ENCODE measurements around the gene PAX7.

The PAX7 gene

DNA sequence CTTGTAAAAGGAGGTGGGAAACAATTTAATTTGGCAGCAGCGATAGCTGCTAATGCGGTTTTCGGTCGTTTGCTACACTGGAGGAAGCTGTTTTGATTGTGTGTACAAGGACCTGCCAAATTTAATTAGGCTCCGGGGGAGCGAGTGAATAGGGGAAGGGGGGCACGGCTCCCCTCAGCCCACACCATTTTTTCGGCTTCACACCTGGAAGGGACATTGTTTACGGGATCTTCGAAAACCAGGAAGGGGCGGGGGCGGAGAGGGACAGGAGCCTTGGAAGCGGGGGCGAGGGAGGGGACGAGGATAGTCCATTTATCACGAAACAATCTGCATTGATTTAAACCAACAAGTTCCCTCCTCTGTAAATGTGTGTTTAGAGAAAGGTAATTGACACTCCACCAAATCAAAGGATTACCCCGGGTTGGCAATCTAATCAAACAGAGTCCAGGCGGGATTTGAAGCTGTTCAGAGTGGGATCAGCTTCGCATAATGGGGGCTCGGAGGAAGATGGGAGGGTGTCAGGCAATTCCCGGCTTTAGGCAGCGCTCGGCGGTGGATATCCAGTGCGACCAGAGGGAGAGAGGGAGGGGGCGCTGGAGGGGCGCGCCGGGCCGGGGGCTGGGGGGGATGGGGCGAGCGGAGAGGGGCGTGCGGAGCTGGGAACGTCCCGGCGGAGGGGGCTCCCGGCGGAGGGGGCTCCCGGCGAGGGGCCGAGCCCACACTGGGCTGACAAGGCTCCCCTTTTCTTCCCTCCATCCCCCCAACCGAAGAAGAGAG, 9.8 kb downstream of the PAX7 start:
- DNase-seq (ENCODE audit: low read depth), result no peak

GRCh38 chr1:18641005-18641941, 10.6 kb downstream of the PAX7 start:
- DNase-seq (ENCODE audit: low read depth), result no peak

DNA sequence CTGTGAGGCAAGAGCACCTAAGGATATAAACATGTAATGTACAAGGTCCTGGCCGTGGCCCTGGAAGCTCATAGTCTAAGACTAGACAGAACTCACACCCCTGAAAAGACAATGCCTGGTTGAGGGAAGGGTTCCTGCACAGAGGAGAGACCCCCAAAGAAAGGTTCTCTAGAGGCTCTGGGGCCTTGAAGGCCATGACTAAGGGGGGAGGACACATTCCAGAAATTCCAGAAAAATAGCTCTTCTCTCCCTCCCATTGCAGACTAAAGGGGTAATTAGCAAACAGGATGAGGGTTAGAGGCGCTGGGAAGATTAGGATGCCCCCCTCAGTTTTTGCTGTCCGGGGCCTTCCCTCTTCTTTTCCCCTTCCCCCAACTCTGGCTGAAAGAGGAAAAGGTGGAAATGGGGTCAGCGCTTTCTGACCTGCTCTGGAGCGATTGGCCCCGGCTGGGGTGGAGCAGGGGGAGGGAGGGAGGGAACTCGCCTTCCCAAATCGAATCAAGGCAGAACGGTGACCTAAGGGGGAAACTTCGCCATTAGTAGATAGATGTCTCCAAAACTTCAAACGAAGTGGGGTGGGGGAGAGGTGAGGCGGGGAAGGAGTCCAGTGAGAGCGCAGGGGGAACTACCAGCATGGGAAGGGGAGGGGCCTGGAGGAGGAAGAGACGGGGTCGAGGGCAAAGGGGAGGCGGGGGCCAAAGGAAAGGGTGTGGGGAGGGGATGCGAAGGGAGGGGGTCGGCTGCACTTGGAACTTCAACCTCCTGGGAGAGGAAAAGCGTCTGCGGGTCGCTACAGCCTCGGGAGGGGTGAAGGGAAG, 11.8 kb downstream of the PAX7 start:
- DNase-seq (ENCODE audit: low read depth), result no peak

DNA sequence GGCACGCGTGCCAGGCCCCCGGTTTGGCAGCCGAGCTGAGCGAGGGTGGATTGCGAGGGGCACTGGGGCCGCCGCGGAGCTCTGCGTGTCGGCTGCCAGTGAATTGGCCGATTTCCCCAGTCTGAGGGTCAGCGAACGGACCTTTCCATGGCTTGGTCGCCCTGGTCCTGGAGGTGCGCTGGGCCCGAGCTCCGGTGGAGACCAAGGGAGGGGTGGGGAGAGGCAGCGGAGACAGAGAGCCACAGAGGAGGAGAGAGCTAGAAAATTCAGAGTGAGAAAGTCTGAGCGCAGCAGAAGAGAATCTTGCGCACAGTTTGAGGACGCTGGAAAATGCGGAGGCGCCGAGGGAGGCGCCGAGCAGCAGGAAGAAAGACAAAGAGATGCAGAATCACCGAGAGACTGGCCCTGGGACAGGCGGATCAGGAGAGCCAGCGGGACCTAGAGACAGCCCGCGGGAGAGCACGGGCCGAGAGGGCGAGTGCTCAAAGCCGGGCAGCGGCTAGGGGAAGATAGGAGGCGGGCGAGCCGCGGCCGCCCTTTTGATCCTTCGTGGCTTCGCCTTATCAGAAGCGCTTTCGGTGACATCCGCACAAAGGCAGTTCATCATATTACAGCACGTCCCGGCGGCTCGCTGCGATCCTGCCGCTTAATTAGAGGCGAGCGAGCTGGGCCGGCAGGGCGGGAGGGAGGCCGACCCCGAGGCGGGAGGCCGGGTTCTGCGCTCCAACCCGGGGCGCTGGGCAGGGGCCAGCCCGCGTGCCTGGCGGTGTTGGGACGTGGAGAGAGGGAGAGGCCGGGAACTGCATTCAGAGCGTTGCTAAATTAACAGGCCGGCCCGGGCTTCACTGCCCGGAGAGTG, 12.7 kb downstream of the PAX7 start:
- no peak for DNase-seq (ENCODE audit: low read depth)

GRCh38 chr1:18644013-18644399, 13.4 kb downstream of the PAX7 start:
- DNase-seq (ENCODE audit: low read depth), result no peak

DNA sequence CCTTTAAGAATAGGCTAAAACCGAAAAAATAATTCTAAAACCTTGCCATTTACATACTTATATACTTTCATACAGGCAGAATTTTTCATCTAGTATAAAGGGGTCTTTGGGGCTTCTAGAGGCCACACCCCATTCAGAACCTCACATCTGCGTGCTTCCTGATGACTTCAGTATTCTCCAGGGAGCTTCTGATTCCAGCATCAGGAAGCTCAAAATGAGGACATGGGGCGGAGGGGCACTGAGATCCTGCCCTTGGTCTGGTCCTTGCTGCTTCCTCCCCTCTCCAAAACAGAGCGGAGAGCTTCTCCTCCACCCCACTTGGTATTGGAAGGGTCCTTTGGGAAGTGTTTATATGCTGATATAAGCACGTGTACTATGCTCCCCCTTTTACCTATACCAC, 13.8 kb downstream of the PAX7 start:
- no peak for DNase-seq (ENCODE audit: low read depth)

DNA sequence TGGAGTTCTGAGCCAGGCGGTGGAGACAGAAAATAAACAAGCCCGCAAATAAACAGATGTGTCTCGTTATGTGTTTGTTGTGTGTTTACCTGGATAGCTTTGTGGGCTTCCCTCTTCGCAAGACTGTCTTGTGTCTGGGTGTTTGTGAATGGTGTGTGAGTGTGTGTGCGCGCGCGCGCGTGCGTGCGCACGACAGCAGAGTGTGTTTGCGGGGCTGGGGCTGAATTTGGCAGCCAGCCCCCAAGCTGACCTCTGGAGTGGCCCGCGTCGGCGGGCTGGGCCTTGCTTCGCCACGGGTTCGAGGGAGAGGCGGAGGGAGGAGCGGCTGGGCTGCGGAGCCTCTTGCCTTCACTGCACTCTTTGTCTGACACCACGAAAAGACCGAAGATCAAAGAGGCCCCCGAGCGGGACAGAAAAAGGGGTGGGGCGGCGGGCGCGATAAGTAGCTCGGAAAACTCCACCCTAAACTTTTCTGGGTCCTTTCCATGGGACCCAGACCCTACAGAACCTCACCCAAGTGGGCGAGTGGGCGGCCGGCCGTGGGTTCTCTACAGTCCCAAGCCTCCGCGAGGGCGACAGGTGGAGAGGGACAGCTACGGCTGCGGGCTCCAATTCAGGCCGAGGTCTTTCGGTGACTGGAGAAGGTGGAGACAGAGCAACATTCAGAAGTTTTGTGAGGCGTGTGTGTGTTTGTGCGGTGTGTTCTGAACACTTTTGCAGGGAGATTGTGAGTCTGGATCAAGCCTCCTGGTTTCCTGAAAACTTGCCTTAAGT, 14.5 kb downstream of the PAX7 start:
- no peak for DNase-seq (ENCODE audit: low read depth)

DNA sequence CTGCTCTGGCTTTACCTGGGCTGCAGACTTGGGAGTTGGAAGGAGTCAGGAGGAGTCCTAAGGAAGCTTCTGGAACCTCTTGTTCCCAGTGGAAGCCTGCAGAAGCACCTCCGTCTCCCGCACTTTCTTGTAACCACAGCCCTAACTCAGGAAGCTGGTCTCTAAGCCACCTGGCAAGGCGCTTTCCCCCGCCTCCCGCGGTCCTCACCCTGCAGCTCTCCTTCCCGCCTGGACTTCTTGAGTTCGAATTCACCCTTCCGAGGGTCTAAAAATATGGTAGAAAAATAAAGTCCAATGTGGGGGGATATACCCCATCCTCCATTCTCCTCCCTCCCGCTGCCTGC, 15.1 kb downstream of the PAX7 start:
- DNase-seq (ENCODE audit: low read depth), result no peak

DNA sequence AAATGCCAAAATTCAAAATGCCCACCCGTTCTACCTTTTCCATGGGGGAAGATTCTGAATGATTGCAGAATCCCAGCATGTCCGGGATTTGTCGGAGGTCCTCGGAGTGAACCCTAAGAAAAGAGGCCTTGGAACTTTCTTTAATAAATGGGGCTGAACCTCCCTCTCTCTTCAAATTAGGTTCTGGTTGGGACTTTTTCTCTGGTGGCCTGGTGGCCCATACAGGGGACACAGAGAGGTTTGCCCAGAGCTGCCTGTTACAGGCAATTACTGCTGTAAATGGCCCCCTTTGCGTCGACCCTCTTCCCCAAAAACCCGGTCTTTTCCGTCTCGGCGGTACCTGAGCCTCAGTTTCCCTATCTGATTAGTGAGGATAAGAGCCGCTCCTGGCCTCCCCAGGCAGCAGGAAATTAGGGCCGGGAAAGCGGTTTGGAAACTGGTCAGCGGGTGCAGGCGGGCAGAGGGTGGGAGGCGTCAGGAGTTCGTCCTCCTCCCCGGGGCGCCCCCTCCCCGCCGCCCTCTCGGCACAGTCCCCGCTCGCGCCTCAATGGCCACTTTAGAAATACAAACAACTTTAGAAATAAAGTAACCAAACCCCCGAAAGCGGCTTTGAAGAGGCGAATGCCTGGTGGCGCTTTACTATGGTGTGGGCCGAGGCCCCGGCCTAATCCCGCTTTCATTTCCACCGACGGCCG, 15.6 kb downstream of the PAX7 start:
- no peak for DNase-seq (ENCODE audit: low read depth)

DNA sequence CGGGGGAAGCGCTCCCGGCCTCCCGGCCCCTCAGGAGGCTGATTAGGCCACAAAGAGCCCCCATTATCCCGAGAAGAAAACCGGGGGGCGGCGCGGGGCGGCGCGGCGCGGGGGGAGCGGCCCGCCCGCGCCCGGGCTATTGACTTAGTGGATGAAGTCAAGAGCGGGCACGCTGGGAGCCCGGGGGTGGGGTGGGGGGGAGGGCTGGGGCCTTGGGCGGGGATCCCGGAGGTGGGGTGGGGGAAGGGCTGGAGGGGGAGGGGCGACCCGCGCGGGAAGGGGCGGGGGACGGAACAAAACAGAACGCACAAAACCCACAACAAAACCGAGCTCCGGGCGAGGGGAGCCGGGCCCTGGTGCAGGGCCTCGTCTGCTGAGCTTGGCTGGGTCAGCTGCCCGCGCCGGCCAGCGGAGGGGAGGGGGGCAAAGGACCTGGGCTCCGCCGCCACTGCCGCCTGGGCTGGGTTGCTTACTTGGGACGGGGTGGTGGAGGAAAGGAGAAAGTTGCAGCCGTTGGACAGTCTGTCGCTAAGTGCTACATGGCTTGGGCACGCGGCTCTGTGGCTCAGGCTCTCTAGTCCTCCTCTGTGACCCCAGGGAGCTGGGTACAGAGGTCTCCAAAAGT, 16.3 kb downstream of the PAX7 start:
- DNase-seq (ENCODE audit: low read depth), result no peak

GRCh38 chr1:18647681-18648214, 17.1 kb downstream of the PAX7 start:
- DNase-seq (ENCODE audit: low read depth), result no peak

DNA sequence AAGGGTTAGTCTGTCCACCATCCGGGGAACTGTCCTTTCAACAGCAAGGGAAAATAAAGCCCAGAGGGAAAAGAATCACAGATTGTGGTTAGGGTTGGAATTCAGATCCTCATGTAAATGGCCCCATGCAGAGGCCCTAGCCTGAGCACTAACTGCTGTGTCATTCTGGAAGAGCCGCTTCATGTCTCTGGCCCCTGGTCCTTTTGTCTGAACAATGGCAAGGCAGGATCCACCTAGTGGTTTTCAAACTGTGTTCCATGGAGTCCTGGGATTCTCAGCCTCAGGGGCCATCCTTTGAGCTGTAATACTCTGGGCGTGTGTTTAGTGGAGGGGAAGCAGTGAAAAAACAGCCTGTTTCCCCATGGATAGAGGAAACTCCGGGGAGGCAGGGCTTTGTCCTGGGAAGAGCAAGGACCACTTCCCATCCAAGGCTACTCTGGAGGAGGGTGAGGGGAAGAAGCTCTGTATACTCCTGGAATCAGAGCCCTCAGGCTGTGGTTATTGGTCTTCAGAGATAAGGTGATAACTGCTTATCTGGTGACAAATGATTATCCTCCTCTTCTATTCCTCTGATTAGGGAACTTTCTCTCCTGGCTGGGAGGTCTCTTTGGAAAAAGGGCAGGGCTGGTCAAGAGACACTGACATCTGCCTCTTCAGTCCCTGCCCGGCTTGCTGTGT, 19.2 kb downstream of the PAX7 start:
- no peak for DNase-seq (ENCODE audit: low read depth)

DNA sequence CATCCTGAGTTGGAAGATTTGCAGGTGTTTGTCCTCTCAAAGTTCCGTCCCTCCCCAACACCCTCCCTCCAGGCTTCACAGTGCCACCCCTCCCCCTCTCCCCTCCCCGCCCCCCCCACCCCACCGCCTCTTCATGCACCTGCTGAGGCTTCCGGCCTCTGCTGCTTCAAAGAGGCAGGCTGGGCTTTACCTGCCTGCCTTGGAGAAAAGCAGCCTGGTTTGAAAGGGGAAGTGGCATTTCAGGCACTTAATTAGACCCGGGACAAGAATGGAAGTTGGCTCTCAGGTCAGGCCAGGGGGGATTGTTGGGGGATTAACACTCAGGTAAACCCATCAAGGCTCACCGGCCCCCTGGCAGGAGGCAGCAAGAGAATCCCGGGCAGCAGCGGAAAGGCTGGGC, 21.1 kb downstream of the PAX7 start:
- no peak for DNase-seq (ENCODE audit: low read depth)

DNA sequence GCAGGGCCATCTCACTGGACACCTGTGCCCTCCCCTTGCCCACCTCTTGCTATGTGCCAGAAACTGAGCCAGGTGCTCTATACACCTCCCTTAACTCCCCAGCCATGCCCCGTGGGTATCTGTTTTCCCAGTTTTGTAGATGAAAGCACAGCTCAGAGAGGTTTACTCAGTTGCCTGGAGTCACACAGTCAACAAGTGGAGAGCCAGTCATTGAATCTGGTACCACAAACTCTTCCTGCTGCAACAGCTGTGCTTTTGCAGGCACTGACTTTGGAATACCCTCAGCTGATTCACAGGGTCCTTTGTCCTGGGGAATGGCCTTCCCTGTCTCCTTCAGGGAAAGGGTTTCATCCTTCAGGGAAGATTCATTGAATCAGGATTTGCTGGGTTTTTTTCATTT, 22.1 kb downstream of the PAX7 start:
- DNase-seq (ENCODE audit: low read depth), result no peak

DNA sequence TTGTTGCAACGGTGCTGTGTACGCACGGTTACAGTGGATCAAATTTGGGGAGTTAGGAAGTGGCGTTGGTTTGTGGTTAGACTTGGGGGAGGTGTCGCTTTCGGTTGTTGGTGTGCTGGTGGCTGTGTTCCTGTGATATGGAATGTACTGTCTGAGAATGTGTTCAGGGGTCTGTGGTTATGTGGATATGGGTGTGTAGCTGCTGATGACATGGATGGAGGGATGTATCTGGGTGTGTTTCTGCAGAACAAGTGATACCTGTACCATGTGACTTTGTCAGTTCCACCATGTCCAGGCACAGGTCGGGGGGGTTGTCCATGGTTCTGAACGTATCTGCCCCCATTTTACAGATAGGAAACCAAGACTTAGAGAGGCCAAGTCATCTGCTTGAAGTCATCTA, 22.7 kb downstream of the PAX7 start:
- DNase-seq (ENCODE audit: low read depth), result no peak

GRCh38 chr1:18653916-18654315, 23.3 kb downstream of the PAX7 start:
- no peak for DNase-seq (ENCODE audit: low read depth)

DNA sequence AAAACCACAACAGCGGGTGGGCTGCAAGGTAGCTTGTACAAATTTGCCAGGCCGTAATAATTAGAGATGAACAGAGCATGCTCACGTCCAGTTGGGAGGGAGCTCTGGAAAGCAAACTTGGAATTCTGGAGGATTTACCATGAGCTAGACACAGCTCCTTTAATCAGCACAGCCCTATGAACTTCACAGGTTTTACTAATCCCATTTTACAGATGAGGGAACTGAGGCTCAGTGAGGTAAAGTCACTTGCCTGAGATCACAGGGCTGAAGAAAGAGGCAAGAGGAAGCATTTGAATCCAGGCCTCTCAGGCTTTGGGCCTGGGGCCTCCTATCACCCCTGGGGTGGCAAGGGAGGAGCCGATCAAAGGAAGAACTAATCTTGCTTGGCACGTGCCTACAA, 24.0 kb downstream of the PAX7 start:
- DNase-seq (ENCODE audit: low read depth), result no peak

GRCh38 chr1:18657506-18658201, 27.0 kb downstream of the PAX7 start:
- DNase-seq (ENCODE audit: low read depth), result no peak
